H9 (cell line): Measurements from ENCODE around the gene GALNT7. TPM values are rescaled to one million over a fixed set of nuclear protein-coding genes. Genes with fewer than 3 reads are reported as not detected.

Experiments used
- DNase-seq: peaks from one replicate; pipeline ENCODE4 v3.0.0-alpha.2; 2017
- H2AFZ ChIP-seq: one replicate; pipeline ENCODE4 v1.6.1; 2013; ENCODE audit warnings: mild to moderate bottlenecking, low read length, control low read depth, moderate library complexity
- H2AK5ac ChIP-seq: 2 replicates; pipeline ENCODE4 v1.6.1; 2013; ENCODE audit warnings: low read length, control low read depth, mixed read lengths; ENCODE audit not compliant: insufficient read length
- H2BK120ac ChIP-seq: one replicate; pipeline ENCODE4 v1.6.1; 2013; ENCODE audit warnings: low read depth, mild to moderate bottlenecking, low read length, control low read depth, inconsistent platforms; ENCODE audit not compliant: poor library complexity, severe bottlenecking
- H2BK12ac ChIP-seq: 2 replicates; pipeline ENCODE4 v1.6.1; 2013; ENCODE audit warnings: low read length, control low read depth, mixed read lengths, low read depth; ENCODE audit not compliant: insufficient read length
- H2BK15ac ChIP-seq: 2 replicates; pipeline ENCODE4 v1.6.1; 2013; ENCODE audit warnings: low read depth, low read length, control low read depth
- H2BK20ac ChIP-seq: one replicate; pipeline ENCODE4 v1.6.1; 2013; ENCODE audit warnings: low read depth, mild to moderate bottlenecking, low read length, control low read depth, inconsistent platforms; ENCODE audit not compliant: poor library complexity, severe bottlenecking
- H2BK5ac ChIP-seq: 2 replicates; pipeline ENCODE4 v1.6.1; 2013; ENCODE audit warnings: low read length, control low read depth, mixed read lengths; ENCODE audit not compliant: insufficient read length
- H3K14ac ChIP-seq: 2 replicates; pipeline ENCODE4 v1.6.1; 2013; ENCODE audit warnings: low read length, control low read depth; ENCODE audit not compliant: insufficient read depth
- H3K18ac ChIP-seq: 2 replicates; pipeline ENCODE4 v1.6.1; 2013; ENCODE audit warnings: low read depth, mild to moderate bottlenecking, mixed read lengths, low read length, control low read depth; ENCODE audit not compliant: insufficient read length
- H3K23ac ChIP-seq: 2 replicates; pipeline ENCODE4 v1.6.1; 2013; ENCODE audit warnings: low read length, control low read depth, mixed read lengths, low read depth; ENCODE audit not compliant: insufficient read length
- H3K23me2 ChIP-seq: 2 replicates; pipeline ENCODE4 v1.6.1; 2013; ENCODE audit warnings: low read depth, mild to moderate bottlenecking, mixed read lengths, low read length, control low read depth; ENCODE audit not compliant: insufficient read length, poor library complexity, severe bottlenecking
- H3K27ac ChIP-seq: 2 replicates; pipeline ENCODE4 v1.5.1; 2013; ENCODE audit warnings: low read length, control low read depth, mixed read lengths, low read depth; ENCODE audit not compliant: insufficient read length
- H3K27me3 ChIP-seq: 2 replicates; pipeline ENCODE4 v1.6.1; 2013; ENCODE audit warnings: low read length, control low read depth, inconsistent platforms; ENCODE audit not compliant: insufficient read depth
- H3K4ac ChIP-seq: 2 replicates; pipeline ENCODE4 v1.6.1; 2013; ENCODE audit warnings: low read depth, mild to moderate bottlenecking, control low read depth, inconsistent platforms, low read length, moderate library complexity
- H3K4me1 ChIP-seq: 2 replicates; pipeline ENCODE4 v1.6.1; 2013; ENCODE audit warnings: low read length, control low read depth, inconsistent platforms; ENCODE audit not compliant: insufficient read depth
- H3K4me2 ChIP-seq: 2 replicates; pipeline ENCODE4 v1.6.1; 2013; ENCODE audit warnings: low read length, control low read depth, mixed read lengths; ENCODE audit not compliant: insufficient read length, insufficient read depth
- H3K56ac ChIP-seq: 2 replicates; pipeline ENCODE4 v1.6.1; 2013; ENCODE audit warnings: low read depth, mild to moderate bottlenecking, mixed read lengths, low read length, control low read depth; ENCODE audit not compliant: insufficient read length
- H3K79me1 ChIP-seq: 2 replicates; pipeline ENCODE4 v1.6.1; 2013; ENCODE audit warnings: low read depth, mild to moderate bottlenecking, moderate library complexity, low read length, control low read depth, inconsistent platforms; ENCODE audit not compliant: insufficient read depth, poor library complexity, severe bottlenecking
- H3K79me2 ChIP-seq: 2 replicates; pipeline ENCODE4 v1.6.1; 2013; ENCODE audit warnings: low read length, control low read depth, inconsistent platforms; ENCODE audit not compliant: insufficient read depth
- H3K9ac ChIP-seq: 2 replicates; pipeline ENCODE4 v1.6.1; 2013; ENCODE audit warnings: low read length, control low read depth, mixed read lengths; ENCODE audit not compliant: insufficient read length; ENCODE audit errors: extremely low read depth
- H3K9me3 ChIP-seq: one replicate; pipeline ENCODE4 v1.6.1; 2013; ENCODE audit warnings: low read depth, low read length, inconsistent platforms; ENCODE audit not compliant: control insufficient read depth
- H3T11ph ChIP-seq: one replicate; pipeline ENCODE4 v1.6.1; 2013; ENCODE audit warnings: mild to moderate bottlenecking, low read length, control low read depth, inconsistent platforms
- H4K20me1 ChIP-seq: one replicate; pipeline ENCODE4 v1.6.1; 2013; ENCODE audit not compliant: control insufficient read depth, insufficient read length, insufficient read depth
- H4K5ac ChIP-seq: 2 replicates; pipeline ENCODE4 v1.6.1; 2013; ENCODE audit warnings: low read depth, mild to moderate bottlenecking, mixed read lengths, low read length, control low read depth; ENCODE audit not compliant: insufficient read length
- H4K8ac ChIP-seq: replicated peaks from 2 replicates; pipeline ENCODE4 v1.6.1; 2013; ENCODE audit warnings: low read length, control low read depth, mixed read lengths, low read depth; ENCODE audit not compliant: insufficient read length
- H4K91ac ChIP-seq: 2 replicates; pipeline ENCODE4 v1.6.1; 2013; ENCODE audit warnings: low read depth, mild to moderate bottlenecking, moderate library complexity, mixed read lengths, low read length, control low read depth; ENCODE audit not compliant: insufficient read length
- H3K27ac Mint-ChIP-seq, 3 experiments: 2 replicates in 2 of 3; 3 replicates in 1 of 3; pipeline ENCODE4 v1.8.0; 2020 to 2021; ENCODE audit warnings: mixed read lengths in 3 of 3, mild to moderate bottlenecking in 1 of 3, moderate library complexity in 1 of 3
- H3K27me3 Mint-ChIP-seq: 2 replicates; pipeline ENCODE4 v1.8.0; 2021; ENCODE audit warnings: low read depth, mild to moderate bottlenecking, moderate library complexity, mixed read lengths
- H3K36me3 Mint-ChIP-seq, 3 experiments: 2 replicates in 2 of 3; 3 replicates in 1 of 3; pipeline ENCODE4 v1.8.0; 2020 to 2021; ENCODE audit warnings: low read depth in 3 of 3, mixed read lengths in 3 of 3; ENCODE audit not compliant: insufficient read depth in 1 of 3
- H3K4me1 Mint-ChIP-seq, 2 experiments: 2 replicates each; pipeline ENCODE4 v1.8.0; 2020; ENCODE audit warnings: mixed read lengths in 2 of 2
- H3K4me3 Mint-ChIP-seq, 2 experiments: 2 replicates in 1 of 2; 3 replicates in 1 of 2; pipeline ENCODE4 v1.8.0; 2020 to 2021; ENCODE audit warnings: mild to moderate bottlenecking in 2 of 2, mixed read lengths in 2 of 2, moderate library complexity in 1 of 2
- H3K9me3 Mint-ChIP-seq, 2 experiments: 2 replicates in 1 of 2; 3 replicates in 1 of 2; pipeline ENCODE4 v1.8.0; 2020; ENCODE audit warnings: mild to moderate bottlenecking in 2 of 2, mixed read lengths in 2 of 2, moderate library complexity in 1 of 2
- WGBS: extraction: QIAGEN DNeasy Blood & Tissue Kit; methylation state at CpG from one replicate; pipeline ENCODE4 v1.1.7; 2013; ENCODE audit warnings: missing lambda C conversion rate, low lambda C conversion rate, mixed read lengths; ENCODE audit not compliant: insufficient read length; ENCODE audit errors: extremely low coverage; 5-methylcytosine and 5-hydroxymethylcytosine counted together
- total RNA-seq: library from RNA; stranded (reverse); gene quantifications from 2 replicates; pipeline ENCODE4 v1.2.1, GENCODE V29; 2021
- TF ChIP-seq, protein P1 (sequence below): fragments of 200-600 bp; sonication (generic); conservative IDR thresholded peaks from 3 replicates; pipeline ENCODE4 v1.8.0; 2021; ENCODE audit warnings: antibody characterized with exemption, mild to moderate bottlenecking

The GALNT7 gene
- total RNA-seq, 1 experiment from 2014 or later = 57.3 TPM

DNA sequence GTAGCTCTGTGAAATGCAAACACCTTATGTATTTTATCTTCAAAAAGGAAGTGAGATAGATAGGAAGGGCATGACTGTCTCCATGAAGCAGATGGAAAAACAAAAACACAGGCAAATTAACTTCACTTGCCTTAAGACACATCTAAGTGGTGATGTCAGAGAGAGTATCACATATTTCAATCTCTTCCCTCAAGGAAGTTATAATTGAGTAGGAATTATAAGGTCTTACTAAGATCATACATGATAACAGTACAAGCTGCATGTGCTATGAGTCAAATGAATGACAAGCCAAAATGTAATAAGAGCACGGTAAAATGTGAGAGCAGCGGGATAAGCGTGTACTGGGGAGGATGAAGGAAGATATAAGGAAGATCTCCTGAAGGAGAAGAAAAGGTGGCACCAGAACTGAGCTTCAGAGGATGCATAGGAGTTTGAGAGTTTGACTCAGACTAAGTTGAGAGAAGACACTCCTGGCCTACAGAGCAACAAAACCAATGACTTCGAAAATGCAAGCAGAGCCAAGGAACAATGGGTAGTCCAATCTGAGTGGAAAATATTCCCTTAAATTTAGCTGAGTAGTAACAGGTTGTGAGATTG lies 43.3 kb upstream of the GALNT7 start:
- no peak overlapping the region for H3T11ph ChIP-seq
- TF ChIP-seq, protein P1, sequence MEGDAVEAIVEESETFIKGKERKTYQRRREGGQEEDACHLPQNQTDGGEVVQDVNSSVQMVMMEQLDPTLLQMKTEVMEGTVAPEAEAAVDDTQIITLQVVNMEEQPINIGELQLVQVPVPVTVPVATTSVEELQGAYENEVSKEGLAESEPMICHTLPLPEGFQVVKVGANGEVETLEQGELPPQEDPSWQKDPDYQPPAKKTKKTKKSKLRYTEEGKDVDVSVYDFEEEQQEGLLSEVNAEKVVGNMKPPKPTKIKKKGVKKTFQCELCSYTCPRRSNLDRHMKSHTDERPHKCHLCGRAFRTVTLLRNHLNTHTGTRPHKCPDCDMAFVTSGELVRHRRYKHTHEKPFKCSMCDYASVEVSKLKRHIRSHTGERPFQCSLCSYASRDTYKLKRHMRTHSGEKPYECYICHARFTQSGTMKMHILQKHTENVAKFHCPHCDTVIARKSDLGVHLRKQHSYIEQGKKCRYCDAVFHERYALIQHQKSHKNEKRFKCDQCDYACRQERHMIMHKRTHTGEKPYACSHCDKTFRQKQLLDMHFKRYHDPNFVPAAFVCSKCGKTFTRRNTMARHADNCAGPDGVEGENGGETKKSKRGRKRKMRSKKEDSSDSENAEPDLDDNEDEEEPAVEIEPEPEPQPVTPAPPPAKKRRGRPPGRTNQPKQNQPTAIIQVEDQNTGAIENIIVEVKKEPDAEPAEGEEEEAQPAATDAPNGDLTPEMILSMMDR = no peak
- no peak overlapping the region for H2BK20ac ChIP-seq
- H3K36me3 Mint-ChIP-seq = no peaks in the 10 kb centered on the region
- H4K91ac ChIP-seq = no peak overlapping the region
- H3K56ac ChIP-seq = no peak overlapping the region
- no peak overlapping the region for H3K14ac ChIP-seq
- no peak overlapping the region for H3K23ac ChIP-seq
- DNase-seq = no peak
- H2AFZ ChIP-seq = no peak overlapping the region
- no peaks in the 10 kb centered on the region for H3K79me1 ChIP-seq
- H3K27me3 ChIP-seq = no peaks in the 10 kb centered on the region
- H3K4me2 ChIP-seq = no peak overlapping the region
- no peak overlapping the region for H4K8ac ChIP-seq
- no peak overlapping the region for H2BK5ac ChIP-seq
- no peak overlapping the region for H2AK5ac ChIP-seq
- no peak overlapping the region for H3K18ac ChIP-seq
- no peaks in the 10 kb centered on the region for H3K27me3 Mint-ChIP-seq
- H3K4me3 Mint-ChIP-seq = no peak overlapping the region
- H4K5ac ChIP-seq = no peak overlapping the region
- H3K79me2 ChIP-seq = no peaks in the 10 kb centered on the region
- H2BK120ac ChIP-seq = no peak overlapping the region
- no peak overlapping the region for H3K27ac Mint-ChIP-seq
- H3K4me1 Mint-ChIP-seq = peaks cover 6 to 9% of the 10 kb centered on the region in 2 experiments
- no CpG with 5 or more reads among the region's 4 CpGs for WGBS
- no peak overlapping the region for H3K27ac ChIP-seq
- H3K9me3 ChIP-seq = no peaks in the 10 kb centered on the region
- no peaks in the 10 kb centered on the region for H3K9me3 Mint-ChIP-seq
- H2BK15ac ChIP-seq = no peak overlapping the region
- H2BK12ac ChIP-seq = no peak overlapping the region
- H3K4ac ChIP-seq = no peak overlapping the region
- 0 out of 2 replicates have a peak, but pooled peaks cover 2% of the 10 kb centered on the region for H3K4me1 ChIP-seq
- H4K20me1 ChIP-seq = no peaks in the 10 kb centered on the region
- no peaks in the 10 kb centered on the region for H3K23me2 ChIP-seq
- no peak overlapping the region for H3K9ac ChIP-seq
